Endothelial cell of umbilical vein (primary cell): Measurements from ENCODE around the gene TTLL4.

Source experiments
- CTCF ChIP-seq, 2 donors: IDR thresholded peaks; 1 replicate in 1 of 2; 2 replicates in 1 of 2; pipeline ENCODE4 v1.5.1; 2011; ENCODE audit warnings: low read length in 2 of 2, mild to moderate bottlenecking in 2 of 2, moderate library complexity in 2 of 2, control low read depth in 1 of 2, inconsistent platforms in 1 of 2, low read depth in 1 of 2; ENCODE audit not compliant: insufficient read depth in 1 of 2; ENCODE audit errors: extremely low read depth in 1 of 2
- EZH2 ChIP-seq: IDR thresholded peaks from 2 replicates; pipeline ENCODE4 v1.6.1; 2012; ENCODE audit warnings: borderline replicate concordance, low read depth, mild to moderate bottlenecking, moderate library complexity, low read length, inconsistent platforms; ENCODE audit not compliant: severe bottlenecking
- FOS ChIP-seq: IDR thresholded peaks from 2 replicates; pipeline ENCODE4 v1.6.1; 2011; ENCODE audit warnings: mild to moderate bottlenecking, low read length, moderate library complexity, borderline replicate concordance; ENCODE audit not compliant: insufficient read depth
- GATA2 ChIP-seq: IDR thresholded peaks from 2 replicates; pipeline ENCODE4 v1.7.0; 2011; ENCODE audit warnings: low read depth, mild to moderate bottlenecking, moderate library complexity, mixed read lengths, low read length; ENCODE audit not compliant: insufficient read length, insufficient read depth
- MAX ChIP-seq: IDR thresholded peaks from 2 replicates; pipeline ENCODE4 v1.6.1; 2011; ENCODE audit not compliant: insufficient read depth, insufficient read length
- POLR2A ChIP-seq: IDR thresholded peaks from 2 replicates; pipeline ENCODE4 v1.6.1; 2012; ENCODE audit warnings: low read depth, mild to moderate bottlenecking, control low read depth, low read length
- POLR2AphosphoS5 ChIP-seq: IDR thresholded peaks from 2 replicates; pipeline ENCODE4 v1.6.1; 2012; ENCODE audit warnings: low read depth, mild to moderate bottlenecking, control low read depth, low read length, moderate library complexity; ENCODE audit not compliant: insufficient read depth

GRCh38 chr2:218754201-218754600, 43.6 kb downstream of the TTLL4 start:
- no peak for TF ChIP-seq CTCF (IDR thresholded peaks at IDR 0.05; ENCODE audit: extremely low read depth in 1 of 2, insufficient read depth in 1 of 2, low read depth in 1 of 2, low read length in 2 of 2)
- TF ChIP-seq POLR2AphosphoS5 = no peak
- TF ChIP-seq EZH2 = no peak
- TF ChIP-seq POLR2A = no peak
- no peak for TF ChIP-seq GATA2
- no peak for TF ChIP-seq MAX
- TF ChIP-seq FOS = no peak
